ENCODE data around the gene GEMIN5.

The GEMIN5 gene

DNA sequence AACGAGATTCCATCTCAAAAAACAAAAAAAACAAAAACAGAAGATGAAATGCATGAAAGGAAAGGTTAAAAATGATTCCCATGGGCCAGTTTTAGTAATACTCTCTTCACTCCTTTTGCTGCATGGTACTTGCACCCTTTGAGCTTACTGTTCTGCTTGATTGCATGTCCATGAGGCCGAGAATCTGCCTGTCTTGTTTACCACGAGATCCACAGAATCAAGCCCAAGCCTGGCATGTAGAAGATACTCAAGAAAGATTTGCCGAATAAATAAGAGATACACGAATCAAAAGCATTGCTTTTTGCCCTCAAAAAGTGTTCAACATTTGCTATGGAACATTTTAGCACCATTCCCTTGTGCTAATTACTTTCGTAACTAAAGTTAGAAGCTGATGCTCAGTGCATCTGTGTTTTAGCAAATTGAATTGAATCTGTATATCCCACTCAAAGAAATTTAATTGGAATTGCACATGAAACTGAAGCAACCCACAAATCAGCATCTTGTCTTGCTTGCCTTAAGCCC, 88.7 kb downstream of the GEMIN5 start:
- DNase-seq (ENCODE audit: low read depth in 2 of 2): no peak

DNA sequence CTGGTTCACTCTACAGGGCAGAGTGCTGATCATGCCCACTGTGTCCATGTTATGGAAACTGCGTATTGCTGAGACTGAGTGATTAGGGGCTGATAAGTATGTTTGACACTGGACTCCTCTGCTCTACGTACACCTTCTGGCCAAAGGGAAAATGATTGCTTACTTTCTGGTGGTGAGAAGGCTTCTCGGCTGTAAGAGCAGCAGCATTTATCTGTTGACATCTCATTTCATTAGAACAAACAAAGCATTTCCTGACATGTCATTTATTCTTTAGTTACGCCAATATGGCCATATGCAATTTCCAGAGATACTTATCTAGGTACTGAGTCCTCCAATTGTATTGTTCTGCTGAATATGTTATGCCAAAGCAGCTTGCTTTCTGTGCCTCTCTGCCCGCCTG, 93.2 kb downstream of the GEMIN5 start:
- no peak for DNase-seq (ENCODE audit: low read depth in 2 of 2)

DNA sequence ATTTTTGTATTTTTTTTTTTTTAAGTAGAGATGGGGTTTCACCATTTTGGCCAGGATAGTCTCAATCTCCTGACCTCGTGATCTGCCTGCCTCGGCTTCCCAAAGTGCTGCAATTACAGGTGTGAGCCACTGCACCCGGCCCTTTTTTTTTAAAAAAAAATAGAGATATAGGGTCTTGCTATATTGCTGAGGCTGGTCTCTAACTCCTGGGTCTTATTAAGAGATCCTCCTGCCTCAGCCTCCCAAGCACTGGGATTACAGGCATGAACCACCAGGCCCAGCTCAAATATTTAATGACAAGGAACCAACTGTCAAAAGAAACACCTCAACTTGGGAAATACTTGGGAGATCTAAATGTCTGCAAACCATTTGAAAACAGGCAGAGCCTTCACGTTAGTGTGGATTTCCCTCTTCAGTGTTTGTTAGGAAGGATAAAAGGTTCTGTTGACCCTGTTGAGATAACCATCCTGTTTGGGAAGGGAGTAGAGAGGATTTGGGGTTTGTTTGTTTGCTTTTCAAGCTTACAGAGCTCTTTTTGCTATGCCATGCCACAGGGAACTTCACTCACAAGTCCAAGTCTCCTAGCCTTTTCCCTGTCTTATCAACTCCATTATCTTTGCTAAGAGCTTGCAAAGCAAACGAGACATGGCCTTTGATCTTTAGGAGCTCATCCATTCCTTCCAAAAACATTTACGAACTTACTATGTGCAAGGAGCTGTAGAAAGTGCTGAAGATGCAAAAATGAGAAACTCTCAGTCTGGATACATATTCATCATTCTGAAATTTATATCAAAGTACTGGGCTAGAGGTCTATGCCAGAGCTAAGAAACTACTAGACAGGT, 95.1 kb downstream of the GEMIN5 start:
- no peak for DNase-seq (ENCODE audit: low read depth in 2 of 2)

DNA sequence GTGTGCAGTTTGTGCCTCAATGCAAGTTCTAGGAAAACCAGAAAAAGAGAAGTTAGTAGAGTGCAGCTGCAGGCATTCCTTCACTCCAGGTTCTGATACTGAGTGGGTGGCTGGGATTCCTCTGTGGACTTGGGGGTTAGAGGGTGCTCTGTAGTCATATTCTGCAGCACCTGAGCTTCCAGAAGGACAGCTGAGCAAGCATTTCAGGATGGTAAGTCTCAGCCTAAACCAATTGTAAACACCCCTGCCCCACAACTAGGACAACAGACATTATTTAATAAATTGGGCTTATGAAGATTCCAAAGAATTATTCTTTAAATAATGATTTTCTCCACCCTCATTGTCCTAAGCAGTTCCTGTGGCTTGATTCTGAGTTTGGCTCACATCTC, 96.7 kb downstream of the GEMIN5 start:
- no peak for DNase-seq (ENCODE audit: low read depth in 2 of 2)

DNA sequence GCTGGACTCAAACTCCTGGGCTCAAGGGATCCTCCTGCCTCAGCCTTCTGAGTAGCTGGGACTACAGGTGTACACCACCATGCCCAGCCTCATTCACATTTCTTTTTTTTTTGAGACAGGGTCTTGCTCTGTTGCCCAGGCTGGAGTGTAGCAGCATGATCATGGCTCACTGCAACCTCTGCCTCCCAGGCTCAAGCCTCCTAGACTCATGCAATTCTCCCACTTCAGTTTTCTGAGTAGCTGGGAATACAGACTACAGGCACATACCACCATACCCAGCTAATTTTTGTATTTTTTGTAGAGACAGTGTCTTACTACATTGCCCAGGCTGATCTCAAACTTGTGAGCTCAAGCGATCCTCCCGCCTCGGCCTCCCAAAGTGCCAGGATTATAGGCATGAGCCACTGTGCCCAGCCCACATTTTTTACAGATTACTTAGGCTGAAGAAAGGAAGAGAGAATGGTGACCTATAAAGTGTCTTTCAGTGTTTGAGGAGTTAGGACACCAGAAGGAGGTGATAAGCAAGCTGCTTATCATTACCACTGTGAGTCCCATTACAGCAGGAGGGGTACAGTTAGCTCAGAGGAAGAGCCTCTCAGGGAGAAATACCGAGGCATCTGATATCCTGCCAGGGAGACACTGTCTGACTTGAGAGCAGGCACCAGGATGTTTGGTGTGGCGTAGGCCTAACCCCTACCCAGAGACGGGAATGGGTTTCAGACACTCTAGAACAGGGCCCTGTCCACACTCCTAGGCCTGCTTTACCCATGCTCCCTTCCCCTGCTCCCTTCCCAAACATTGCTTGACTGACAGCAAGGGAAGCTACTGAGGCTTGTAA, 97.4 kb downstream of the GEMIN5 start:
- DNase-seq (ENCODE audit: low read depth in 2 of 2): no peak

Data from stimulated activated CD8-positive, alpha-beta memory T cell treated with anti-CD3 and anti-CD28 coated beads, Interleukin-2, amount 100 ng/mL, for 1 hour (primary cell).